ENCODE results near the gene MAP3K20. TPM values are rescaled to one million over a fixed set of nuclear protein-coding genes. Genes with fewer than 3 reads are reported as not detected.

The MAP3K20 gene
- total and polyA plus RNA-seq, 2 of the 8 experiments (the other 6 are each of a cell fraction or from before 2014, with no cell fraction given): 3.1 to 11.1 TPM

DNA sequence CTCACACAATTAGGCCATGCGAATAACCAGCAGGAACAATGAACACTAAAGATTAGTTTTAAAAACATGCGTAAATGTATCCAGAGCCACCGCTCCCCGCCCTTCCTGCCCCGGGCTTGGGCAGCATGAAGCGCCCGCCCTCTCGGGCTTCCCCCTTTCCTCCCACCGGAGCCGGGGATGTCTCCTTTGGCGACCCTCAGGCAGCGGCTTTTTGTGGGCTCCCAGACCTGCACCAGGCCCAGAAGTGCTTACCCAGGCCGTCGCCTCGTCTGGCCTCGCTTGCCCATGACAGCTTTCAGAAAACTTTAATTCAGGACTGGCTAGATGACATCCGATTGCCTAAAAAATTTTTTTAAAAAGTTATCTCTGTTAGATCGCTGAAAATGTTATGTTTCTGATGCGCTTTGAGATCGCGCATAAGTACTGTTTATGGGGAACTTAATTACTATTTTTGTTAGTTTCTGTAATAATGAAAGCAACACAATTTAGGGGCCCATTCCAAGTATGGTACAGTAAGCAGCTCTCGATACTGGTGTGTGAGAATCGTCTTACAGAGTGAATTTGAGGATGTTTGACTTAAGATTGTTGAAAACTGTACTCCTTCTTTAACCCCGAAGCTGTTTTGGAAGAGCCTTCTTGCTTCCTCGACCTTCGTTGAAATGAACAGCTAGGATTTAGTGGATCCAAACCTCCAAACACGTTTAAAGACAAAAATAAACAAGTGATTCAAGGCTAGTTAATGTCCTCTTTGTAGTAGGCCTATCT, 1.1 kb downstream of the MAP3K20 start:
- H4K8ac ChIP-seq (ENCODE audit: extremely low read depth, insufficient read depth, low read length): no peak overlapping the region

More for the DNA sequence above, 1.1 kb downstream of the MAP3K20 start:
- peaks cover 0 to 3% (median 1%) of the 10 kb centered on the region in 4 experiments; a peak in 3 of 7 replicates for H3K4me1 ChIP-seq (replicated peaks in 1 of 4; ENCODE audit: control insufficient read depth in 3 of 4, insufficient read depth in 4 of 4, low read length in 3 of 4)
- WGBS, 2 experiments (ENCODE audit: extremely low coverage in 1 of 2, insufficient coverage in 1 of 2, insufficient read length in 1 of 2, insufficient replicate concordance in 2 of 2, low coverage in 1 of 2, low lambda C conversion rate in 2 of 2, missing lambda C conversion rate in 1 of 2): 20% methylated on average over 27 of the region's 27 CpGs; no CpG with 5 or more reads in 1 of the 2 experiments
- H3K56ac ChIP-seq (replicated peaks; ENCODE audit: insufficient read length, low read depth, low read length): peak overlapping the region; percentile 32
- ChIA-PET CTCF (ENCODE audit: partially characterized antibody) (no interaction called here), POLR2A (ENCODE audit: partially characterized antibody) (no interaction called here)
- H2BK20ac ChIP-seq (ENCODE audit: low read length): no peak overlapping the region
- H2AK5ac ChIP-seq (ENCODE audit: low read depth, low read length): no peak overlapping the region
- H3K23me2 ChIP-seq (ENCODE audit: low read depth, low read length): peaks cover 3% of the 10 kb centered on the region
- no peak for TF ChIP-seq EZH2 (IDR thresholded peaks at IDR 0.05; ENCODE audit: low read depth, low read length, severe bottlenecking)
- 0 out of 4 replicates have a peak, but pooled peaks of 1 of the 2 experiments have one; percentile 8 for TF ChIP-seq HDAC2 (IDR thresholded peaks at IDR 0.05; ENCODE audit: borderline replicate concordance in 1 of 2, low read depth in 2 of 2, low read length in 2 of 2)
- TF ChIP-seq SIN3A (conservative IDR thresholded peaks at IDR 0.05 in 1 of 2, IDR thresholded peaks at IDR 0.05 in 1 of 2; ENCODE audit: low read depth in 1 of 2, low read length in 2 of 2): no peak
- peak; percentile 37; the same call in 1 of the 2 replicates for TF ChIP-seq SUZ12 (IDR thresholded peaks at IDR 0.05; ENCODE audit: low read length)
- 0 out of 2 replicates have a peak overlapping the region, but pooled peaks have one; percentile 55 for H2BK12ac ChIP-seq (ENCODE audit: low read depth, low read length)
- no peaks in the 10 kb centered on the region for H3K36me3 ChIP-seq (ENCODE audit: control insufficient read depth in 2 of 4, insufficient read depth in 4 of 4, low read length in 3 of 4)
- no peaks in the 10 kb centered on the region for H3K79me1 ChIP-seq (ENCODE audit: low read depth, low read length)
- no peak for DNase-seq (ENCODE audit: low read depth in 1 of 2, low spot score in 2 of 2)
- H3K27me3 ChIP-seq (replicated peaks in 1 of 4; ENCODE audit: control insufficient read depth in 3 of 4, extremely low read depth in 1 of 4, insufficient read depth in 3 of 4, low read length in 3 of 4): no peaks in the 10 kb centered on the region
- no peak overlapping the region for H4K5ac ChIP-seq (ENCODE audit: insufficient read length, low read depth, low read length)
- H4K91ac ChIP-seq (replicated peaks; ENCODE audit: insufficient read length, low read length): no peak overlapping the region
- FAIRE-seq: no peak
- peaks cover 0 to 2% of the 10 kb centered on the region in 2 experiments for H4K20me1 ChIP-seq (replicated peaks in 1 of 2; ENCODE audit: control insufficient read depth in 1 of 2, insufficient read depth in 2 of 2, low read length in 2 of 2)
- peak overlapping the region; percentile 42 to 85 (median 78) for H3K4me3 ChIP-seq (ENCODE audit: extremely low read depth in 1 of 4, insufficient read depth in 2 of 4, low read depth in 3 of 4, low read length in 4 of 4)
- H3K79me2 ChIP-seq (ENCODE audit: control insufficient read depth in 1 of 2, insufficient read depth in 2 of 2, low read length in 2 of 2): peaks cover 0 to 3% of the 10 kb centered on the region in 2 experiments; a peak in 1 of 4 replicates
- peak overlapping the region; percentile 59 to 89 for H3K4me2 ChIP-seq (ENCODE audit: insufficient read depth in 1 of 2, low read depth in 2 of 2, low read length in 2 of 2)
- no peak overlapping the region for H3K4ac ChIP-seq (replicated peaks; ENCODE audit: insufficient read length, low read depth, low read length)
- H2BK5ac ChIP-seq (ENCODE audit: low read depth, low read length): no peak overlapping the region; the same call in 1 of the 2 replicates
- no peak overlapping the region for H3K27ac ChIP-seq (ENCODE audit: low read depth, low read length)
- peak overlapping the region; percentile 15 for H3K18ac ChIP-seq (ENCODE audit: extremely low read depth, low read length)
- no peak overlapping the region for H2BK120ac ChIP-seq (replicated peaks; ENCODE audit: low read depth, low read length)
- no peak overlapping the region for H2BK15ac ChIP-seq (ENCODE audit: low read length)
- H2AFZ ChIP-seq (ENCODE audit: low read length): peak overlapping the region; percentile 99
- H3K9me3 ChIP-seq (ENCODE audit: insufficient read depth in 2 of 2, low read depth in 1 of 2, low read length in 1 of 2): no peaks in the 10 kb centered on the region
- no peak overlapping the region for H3K23ac ChIP-seq (ENCODE audit: insufficient read length)
- no peak overlapping the region for H3K14ac ChIP-seq (ENCODE audit: insufficient read length)
- H3K9ac ChIP-seq (replicated peaks in 1 of 4; ENCODE audit: extremely low read depth in 1 of 4, low read depth in 3 of 4, low read length in 3 of 4): peak overlapping the region; percentile 28 to 88 (median 78); a peak in 4 of 7 replicates

Data from H1 (cell line).